GM18907 (cell line): ENCODE measurements around the gene RIC8B.

Source experiments
- ATAC-seq: cut with Tn5 transposase; IDR thresholded peaks from one replicate; pipeline ENCODE4 v1.9.1; 2021; ENCODE audit warnings: mild to moderate bottlenecking, moderate library complexity; ENCODE audit not compliant: unreplicated experiment

Gene RIC8B

DNA sequence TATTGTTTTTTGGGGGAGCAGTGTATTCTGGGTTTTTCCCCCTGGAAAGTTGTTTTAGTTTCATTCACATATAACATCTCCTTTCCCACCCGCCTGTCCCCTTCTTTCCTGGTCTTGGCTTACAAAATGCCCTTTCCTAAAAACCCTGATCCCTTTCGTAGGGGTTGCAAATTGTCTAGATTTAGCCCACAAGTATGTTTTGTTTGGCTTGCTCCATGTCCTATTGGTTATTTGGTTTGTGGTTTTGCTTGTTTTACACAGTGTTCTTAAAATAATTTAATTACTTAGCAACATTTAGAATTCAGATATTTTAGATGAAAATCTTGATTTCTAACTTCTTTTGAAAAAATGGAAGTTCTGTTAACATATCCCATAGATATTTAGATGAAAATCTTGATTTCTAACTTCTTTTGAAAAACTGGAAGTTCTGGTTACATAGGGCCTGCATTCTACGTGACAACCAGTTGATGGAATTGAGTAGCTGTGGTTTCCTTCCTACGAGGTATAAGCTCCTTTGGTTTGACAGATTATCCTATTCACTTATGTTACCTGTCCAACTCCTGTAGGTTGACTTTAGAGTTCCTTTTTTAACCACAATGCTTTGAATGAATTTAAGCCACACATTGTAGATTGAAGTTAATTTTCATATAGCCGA, 92.1 kb downstream of the RIC8B start:
- no peak for ATAC-seq

DNA sequence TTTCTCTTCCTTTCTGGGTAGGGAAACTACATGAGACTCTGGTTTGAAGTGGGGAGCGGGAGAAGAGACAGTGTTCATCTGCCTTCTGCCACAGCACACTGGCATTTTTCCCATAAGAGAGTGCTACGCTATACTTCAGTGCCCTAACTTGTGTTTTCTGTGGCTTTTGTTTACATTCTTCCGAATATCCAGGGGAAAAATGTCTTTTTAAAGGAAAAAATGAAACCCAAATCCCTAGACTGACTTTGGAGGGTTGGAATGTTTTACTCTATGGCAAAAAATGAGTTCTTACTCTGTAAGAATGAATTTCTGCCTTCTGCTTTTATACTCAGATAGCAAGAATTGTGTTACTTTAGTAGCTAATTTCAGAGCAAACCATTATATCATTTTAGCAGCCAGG, 93.2 kb downstream of the RIC8B start:
- no peak for ATAC-seq

DNA sequence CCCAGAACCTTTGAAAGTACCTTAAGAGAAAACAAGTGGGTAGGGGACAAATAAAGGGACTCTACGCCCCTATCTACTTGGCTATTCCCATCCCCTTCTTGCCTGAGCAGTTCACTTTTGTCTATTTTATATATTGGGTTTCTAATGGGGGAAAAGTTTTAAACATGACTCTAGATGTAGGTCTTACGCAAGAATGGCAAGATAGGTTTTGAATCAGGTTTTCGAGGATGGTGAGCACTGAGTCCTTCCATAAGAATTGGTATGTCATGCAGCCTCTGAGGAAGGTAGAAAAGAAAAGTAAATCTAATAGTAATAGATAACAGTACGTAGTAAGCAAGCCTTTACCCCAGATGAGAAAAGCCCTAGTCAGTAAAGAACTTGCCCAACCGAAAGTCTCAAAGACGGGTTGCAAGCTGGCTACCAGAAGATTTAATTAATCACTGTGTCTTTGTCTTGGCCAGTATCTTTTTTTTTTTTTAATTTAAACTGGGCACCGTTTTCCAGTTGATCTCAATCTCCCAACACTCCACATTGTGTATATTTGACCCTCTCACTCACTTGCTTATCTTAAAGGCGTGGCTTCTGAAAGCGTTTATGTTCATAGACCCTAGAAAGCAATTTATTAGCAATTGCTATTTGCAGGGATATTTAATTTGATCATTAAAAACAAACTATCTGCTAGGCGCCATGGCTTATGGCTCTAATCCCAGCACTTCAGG, 94.7 kb downstream of the RIC8B start:
- ATAC-seq, result no peak

DNA sequence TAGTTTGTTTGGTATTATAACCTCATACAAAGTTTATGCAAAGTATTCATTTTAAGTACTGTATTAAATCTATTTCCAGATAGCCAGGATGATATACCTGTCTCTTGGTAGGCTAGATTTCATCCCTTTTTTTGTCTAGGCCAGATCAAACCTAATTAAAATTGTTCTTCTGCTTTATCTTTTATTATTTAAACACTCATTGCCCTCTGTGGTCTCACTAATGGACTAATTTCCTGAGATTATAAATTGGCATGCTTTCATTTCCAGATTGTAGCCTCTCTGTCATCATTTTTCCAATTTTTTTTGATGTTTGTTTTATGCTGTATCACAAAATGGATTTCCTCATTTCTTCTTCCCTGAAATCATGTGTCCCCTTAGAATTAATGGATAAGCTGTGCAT, 95.6 kb downstream of the RIC8B start:
- ATAC-seq, result no peak

DNA sequence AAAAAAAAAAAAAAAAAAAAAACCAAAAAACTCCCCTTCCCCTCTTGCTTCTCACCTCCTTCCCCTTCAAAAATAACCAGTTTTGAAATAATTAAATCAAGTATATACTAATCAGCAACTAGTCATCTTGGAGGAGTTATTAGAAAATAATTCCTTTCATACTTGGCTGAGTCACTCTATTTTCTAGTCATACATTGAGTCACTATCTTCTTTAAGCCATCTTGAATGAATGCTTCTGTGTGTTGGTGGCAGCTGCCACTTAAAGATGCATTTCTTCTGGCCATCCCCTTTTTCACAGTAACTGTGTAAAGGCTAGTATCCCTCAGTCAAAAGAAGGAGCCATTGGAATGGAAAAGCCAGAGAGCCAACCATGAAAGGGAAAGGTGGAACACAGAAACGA, 97.0 kb downstream of the RIC8B start:
- no peak for ATAC-seq

DNA sequence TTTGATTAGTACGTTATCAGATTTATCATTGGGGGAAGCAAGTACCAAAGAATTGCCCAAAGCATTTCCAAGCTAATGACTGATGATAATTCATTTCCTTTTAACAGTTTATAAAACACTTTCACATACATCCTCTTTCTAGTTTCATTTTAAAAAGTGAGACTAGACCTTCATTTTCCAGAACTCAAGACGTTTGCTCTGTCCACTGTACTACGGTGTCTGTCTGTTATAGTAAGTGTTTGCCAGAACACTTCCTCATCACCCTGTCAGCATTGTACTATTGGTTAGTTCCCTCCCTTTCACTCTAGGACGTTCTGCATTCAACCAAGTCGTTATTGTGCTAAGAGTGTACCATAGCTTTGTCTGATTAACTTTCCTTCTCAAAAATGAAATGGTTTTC, 99.5 kb downstream of the RIC8B start:
- ATAC-seq, result no peak

DNA sequence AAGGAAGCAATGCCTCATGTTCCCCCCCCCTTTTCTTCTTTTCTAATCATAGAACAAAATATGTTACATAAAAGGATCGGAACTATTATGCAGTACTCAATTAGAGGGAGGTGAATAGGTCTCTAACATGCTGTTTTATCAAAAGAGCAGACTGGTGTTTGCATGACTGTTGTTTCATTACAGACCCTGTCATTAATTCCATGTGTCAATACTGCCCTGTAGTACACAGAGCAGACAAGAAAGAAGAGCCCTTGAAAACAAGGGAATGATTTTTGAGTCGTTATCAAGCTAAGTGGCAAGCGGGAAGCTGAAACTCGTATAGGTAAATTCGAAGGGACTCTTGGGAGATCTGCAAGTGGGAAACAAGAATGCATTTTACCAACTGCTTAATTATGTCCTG, 104.3 kb downstream of the RIC8B start:
- no peak for ATAC-seq

DNA sequence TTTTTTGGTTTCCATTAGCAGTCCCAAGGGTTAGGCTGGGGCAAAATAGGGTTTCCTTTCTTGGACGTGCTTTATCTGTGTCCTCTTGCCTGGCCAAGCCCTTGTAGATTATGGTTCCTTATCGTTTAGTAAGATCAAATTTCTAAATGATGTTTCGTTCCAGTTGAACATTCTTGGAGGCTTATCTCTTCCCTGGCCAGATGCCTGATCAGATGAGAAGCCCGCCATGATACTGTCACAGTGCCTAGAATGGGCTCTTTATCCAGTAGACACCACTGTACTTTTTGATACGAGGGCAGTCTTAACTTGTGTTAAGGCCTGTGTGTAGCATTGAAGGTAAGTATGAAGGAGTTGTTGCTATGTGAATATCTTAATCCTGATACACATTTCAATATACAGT, 105.1 kb downstream of the RIC8B start:
- no peak for ATAC-seq

DNA sequence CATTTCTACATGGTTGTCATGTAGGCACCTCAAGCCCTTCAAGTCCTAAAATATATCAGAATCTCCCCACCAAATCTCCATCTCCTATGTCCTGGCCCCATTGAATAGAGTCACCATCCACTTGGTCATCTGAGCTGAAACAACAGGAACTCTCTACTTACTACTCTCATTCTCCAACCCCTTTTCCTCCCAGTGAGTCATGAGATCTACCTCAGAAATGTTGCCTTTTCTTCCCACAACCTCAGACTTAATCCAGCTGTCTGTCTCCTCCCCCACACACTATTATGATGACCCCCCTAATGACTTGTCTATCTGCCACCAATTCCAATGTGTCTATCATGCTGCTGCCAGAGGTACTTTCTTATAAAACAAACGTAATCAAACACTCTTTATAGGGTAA, 108.9 kb downstream of the RIC8B start:
- ATAC-seq, result no peak

DNA sequence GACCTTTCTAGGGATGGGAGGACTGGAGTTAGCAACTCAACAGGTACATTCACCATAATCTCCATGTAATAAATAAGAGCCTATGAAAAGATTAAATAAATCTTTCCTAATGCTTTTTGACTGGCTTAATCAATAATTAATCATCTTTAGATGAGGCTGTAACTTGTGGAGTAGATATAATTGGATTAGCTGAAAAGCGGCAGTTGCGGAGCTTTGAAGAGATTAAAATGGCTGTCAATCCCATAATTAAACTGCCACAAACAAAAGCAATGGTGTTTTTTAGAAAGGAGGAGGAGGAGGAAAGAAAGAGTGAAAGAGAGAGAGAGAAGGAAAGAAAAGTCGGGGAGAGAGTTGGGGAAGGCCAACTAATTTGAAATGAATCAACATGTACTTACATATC, 110.5 kb downstream of the RIC8B start:
- no peak for ATAC-seq

DNA sequence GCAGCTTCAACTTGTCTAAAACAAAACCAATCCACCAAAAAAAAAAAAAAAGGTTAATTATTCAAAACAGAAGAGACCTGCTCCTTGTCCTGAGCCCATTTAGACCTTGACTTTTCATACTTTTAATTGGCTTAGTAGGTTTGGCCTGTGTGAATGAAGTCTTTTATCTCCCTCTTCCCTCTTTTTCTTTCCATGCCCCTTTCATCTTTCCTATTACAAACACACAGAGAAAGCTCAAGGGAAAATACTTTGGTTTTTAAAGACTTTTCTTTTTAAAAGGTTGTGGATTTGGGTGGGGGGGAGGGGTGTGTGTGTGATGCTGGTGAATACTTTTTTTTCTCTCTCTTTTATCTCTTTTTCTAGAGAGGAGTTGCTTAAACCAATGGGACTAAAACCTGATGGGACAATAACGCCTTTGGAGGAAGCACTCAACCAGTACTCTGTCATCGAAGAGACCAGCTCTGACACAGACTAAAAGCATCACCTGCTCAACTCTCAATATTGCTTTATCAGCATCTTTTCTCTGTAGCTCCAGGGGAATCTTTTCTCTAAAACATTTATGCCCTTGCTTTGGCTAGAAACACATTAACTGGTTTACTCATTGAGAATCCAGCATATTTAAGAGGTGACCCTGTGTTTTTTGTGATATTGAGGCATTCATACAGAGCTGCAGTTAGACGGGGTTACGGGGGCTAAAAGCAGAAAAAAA, 111.2 kb downstream of the RIC8B start:
- ATAC-seq, result no peak

DNA sequence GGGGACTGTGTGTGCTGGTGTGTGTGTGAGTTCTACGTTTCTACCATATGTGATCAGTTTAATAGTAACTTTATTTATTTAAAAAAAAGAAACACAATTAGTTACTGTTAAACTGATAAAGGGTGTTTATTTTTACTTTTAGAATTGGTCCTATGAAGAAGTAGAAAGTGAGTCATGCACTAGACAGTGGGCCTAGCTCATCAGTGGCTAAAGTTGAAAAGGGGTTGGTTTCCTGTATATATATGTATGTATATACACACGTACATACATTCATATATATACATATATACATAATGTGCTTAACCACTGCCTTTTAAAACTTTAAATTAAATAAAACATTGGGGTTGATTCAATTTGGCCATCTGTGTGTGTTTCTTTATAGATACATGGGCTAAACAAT, 112.5 kb downstream of the RIC8B start:
- no peak for ATAC-seq

DNA sequence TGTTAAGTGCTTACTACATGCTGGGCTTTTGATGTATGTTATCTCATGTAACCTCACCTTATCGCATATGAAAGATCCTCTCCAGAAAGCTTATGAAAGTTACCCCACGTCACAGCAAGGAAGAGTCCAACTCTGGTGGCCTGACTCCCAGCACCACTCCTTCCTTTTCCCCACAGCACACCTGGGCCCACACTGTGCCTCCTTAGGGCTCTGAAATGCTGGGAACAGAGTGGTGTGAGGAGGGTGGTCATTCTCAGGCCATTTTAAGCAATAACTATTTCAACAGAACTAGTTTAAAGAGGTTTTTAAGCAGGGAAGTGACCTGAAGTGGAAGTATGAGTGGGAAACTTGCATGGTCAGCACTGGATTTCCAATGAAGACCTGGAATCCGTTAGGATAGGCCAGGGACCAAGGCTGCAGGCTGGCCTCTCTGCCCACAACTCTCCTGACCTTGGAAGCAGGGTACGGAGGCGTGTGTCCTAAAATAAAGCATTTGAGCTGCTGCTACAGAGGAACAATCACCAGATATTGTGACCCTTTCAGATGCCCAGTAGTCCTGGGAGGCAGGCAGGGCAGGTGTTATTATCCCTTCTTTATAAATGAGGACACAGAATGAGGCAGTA, 114.0 kb downstream of the RIC8B start:
- ATAC-seq, result no peak

DNA sequence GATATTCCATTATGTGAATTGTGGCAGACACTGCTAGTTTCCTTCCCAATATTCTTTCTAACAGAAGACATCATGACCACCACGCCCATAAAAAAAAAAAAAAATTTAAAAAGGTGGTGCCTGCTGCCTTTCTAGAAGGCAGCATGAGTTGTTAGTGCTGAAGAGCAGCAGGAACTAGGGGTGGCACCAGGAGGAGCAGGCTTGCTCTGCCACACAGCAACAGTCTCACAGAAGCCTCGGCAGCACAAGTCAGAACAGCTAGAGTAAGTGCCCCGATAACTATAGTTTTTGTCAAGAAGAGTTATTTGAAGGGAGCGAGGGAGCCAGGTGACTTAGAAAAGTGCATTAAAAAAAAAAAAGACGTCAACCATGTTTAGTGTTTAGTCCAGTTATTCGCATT, 114.8 kb downstream of the RIC8B start:
- no peak for ATAC-seq

DNA sequence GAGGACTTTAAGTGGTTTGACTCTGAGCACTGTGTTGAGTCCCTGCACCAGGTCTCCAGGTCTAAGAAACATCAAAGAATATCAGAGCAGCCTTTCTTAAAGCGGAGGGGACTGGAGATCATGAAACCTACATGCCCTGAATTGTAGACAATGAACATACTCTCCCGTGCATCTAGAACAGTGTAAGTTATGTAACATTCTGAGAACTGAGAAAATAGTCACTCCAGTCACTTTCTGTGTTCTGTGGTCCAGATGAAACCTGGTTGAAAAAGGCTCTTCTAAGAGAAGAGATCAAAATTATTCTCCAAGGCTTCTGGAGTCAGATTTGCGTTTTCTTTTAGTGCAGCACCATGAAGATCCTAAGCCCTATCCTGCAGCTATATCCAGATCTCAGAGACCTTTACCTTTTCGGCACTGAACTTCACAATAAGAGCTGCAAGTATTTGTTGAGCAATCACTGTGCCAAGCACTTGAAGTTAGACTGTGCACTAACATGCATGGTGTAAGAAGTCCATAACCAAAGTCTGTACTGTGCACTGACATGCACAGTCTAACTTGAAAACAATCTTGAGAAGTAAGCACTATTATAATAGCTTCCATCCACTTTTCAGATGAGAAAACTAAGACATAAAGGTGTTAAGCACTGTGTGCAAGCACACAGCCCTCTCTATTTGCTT, 115.6 kb downstream of the RIC8B start:
- no peak for ATAC-seq

DNA sequence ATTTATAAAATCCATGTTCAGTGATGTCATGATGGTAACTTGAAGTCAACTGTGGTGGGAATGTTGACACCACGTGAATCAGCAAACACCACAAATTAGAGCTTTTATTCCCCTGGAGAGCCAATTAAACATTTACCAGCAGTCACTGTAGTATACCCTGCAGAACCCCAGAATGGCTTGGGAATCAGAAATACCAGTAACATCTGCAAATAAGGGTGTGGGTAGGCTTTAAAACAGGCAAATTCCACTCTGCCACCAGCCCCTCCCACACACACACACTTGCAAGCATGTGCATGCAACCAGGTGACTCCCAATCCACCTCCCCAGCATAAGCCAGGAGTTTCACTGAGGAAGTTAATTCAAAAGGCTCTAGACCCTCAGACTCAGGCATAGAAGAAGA, 117.6 kb downstream of the RIC8B start:
- ATAC-seq, result no peak

DNA sequence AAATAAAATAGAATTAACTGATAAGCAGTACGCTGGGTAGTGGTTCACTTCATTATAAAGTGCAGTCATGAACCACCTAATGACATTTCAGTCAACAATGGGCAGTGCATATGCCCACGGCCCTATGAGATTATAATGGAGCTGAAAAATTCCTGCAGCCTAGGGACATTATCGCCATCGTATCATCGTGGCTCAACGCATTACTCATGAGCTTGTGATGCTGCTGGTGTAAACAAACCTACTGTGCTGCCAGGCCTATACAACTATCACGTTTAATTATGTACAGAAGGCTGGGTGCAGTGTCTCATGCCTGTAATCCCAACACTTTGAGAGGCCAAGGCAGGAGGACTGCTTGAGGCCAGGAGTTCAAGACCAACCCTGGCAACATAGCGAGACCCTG, 119.0 kb downstream of the RIC8B start:
- no peak for ATAC-seq

DNA sequence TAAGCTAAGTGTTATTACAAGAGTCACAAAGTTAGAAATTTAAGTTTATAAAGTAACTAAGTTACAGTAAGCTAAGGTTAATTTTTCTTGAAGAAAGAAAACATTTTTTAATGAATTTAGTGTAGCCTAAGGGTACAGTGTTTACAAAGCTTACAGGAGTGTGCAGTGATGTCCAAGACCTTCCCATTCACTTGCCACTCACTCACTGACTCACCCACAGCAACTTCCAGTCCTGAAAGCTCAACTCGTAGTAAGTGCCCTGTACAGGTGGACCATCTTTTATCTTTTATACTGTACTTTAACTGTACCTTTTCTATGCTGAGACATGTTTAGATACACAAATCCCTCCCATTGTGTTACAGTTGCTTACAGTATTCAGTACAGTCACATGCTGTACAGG, 120.3 kb downstream of the RIC8B start:
- no peak for ATAC-seq

DNA sequence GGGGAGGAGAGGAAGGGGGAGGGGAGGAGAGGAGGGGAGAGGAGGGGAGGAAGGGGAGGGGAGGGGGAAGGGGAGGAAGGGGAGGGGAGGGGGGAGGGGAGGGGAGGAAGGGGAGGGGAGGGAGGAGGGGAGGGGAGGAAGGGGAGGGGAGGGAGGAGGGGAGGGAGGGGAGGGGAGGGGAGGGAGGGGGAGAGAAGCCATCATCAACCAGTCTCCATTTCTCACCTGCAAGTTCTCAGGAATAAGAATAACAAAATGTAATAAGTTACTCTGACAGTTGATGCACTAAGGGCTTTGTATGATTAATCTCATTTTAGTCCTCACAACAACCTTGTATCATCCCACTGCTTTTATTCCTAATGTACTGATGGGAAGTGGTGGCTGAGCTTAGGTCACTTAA, 122.1 kb downstream of the RIC8B start:
- no peak for ATAC-seq

DNA sequence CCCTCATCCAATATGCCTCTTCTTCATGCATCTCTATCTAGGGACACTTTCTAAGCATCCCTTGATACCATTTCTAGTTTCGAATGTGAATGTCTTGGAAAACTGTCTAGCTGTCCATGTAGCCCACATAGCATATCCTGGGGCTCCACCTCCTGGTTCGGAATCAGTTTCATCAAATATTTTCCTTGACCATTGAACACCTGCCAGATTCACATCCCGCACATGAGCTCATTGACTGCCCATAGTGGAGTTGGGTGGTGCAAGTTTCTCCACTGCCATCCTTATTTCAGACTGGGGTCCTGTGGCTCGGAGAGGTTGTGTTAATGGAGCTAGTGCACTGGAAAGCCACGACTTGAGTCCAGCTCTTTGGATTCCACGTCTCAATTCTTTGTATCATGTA, 122.6 kb downstream of the RIC8B start:
- no peak for ATAC-seq
